H9 (cell line): Measurements from ENCODE around the gene CD300C. TPM values are rescaled to one million over a fixed set of nuclear protein-coding genes. Genes with fewer than 3 reads are reported as not detected.

Experiments used
- DNase-seq: peaks from one replicate; pipeline ENCODE4 v3.0.0-alpha.2; 2017
- H2AFZ ChIP-seq: one replicate; pipeline ENCODE4 v1.6.1; 2013; ENCODE audit warnings: mild to moderate bottlenecking, low read length, control low read depth, moderate library complexity
- H2AK5ac ChIP-seq: 2 replicates; pipeline ENCODE4 v1.6.1; 2013; ENCODE audit warnings: low read length, control low read depth, mixed read lengths; ENCODE audit not compliant: insufficient read length
- H2BK120ac ChIP-seq: one replicate; pipeline ENCODE4 v1.6.1; 2013; ENCODE audit warnings: low read depth, mild to moderate bottlenecking, low read length, control low read depth, inconsistent platforms; ENCODE audit not compliant: poor library complexity, severe bottlenecking
- H2BK12ac ChIP-seq: 2 replicates; pipeline ENCODE4 v1.6.1; 2013; ENCODE audit warnings: low read length, control low read depth, mixed read lengths, low read depth; ENCODE audit not compliant: insufficient read length
- H2BK15ac ChIP-seq: 2 replicates; pipeline ENCODE4 v1.6.1; 2013; ENCODE audit warnings: low read depth, low read length, control low read depth
- H2BK20ac ChIP-seq: one replicate; pipeline ENCODE4 v1.6.1; 2013; ENCODE audit warnings: low read depth, mild to moderate bottlenecking, low read length, control low read depth, inconsistent platforms; ENCODE audit not compliant: poor library complexity, severe bottlenecking
- H2BK5ac ChIP-seq: 2 replicates; pipeline ENCODE4 v1.6.1; 2013; ENCODE audit warnings: low read length, control low read depth, mixed read lengths; ENCODE audit not compliant: insufficient read length
- H3K14ac ChIP-seq: 2 replicates; pipeline ENCODE4 v1.6.1; 2013; ENCODE audit warnings: low read length, control low read depth; ENCODE audit not compliant: insufficient read depth
- H3K18ac ChIP-seq: 2 replicates; pipeline ENCODE4 v1.6.1; 2013; ENCODE audit warnings: low read depth, mild to moderate bottlenecking, mixed read lengths, low read length, control low read depth; ENCODE audit not compliant: insufficient read length
- H3K23ac ChIP-seq: 2 replicates; pipeline ENCODE4 v1.6.1; 2013; ENCODE audit warnings: low read length, control low read depth, mixed read lengths, low read depth; ENCODE audit not compliant: insufficient read length
- H3K23me2 ChIP-seq: 2 replicates; pipeline ENCODE4 v1.6.1; 2013; ENCODE audit warnings: low read depth, mild to moderate bottlenecking, mixed read lengths, low read length, control low read depth; ENCODE audit not compliant: insufficient read length, poor library complexity, severe bottlenecking
- H3K27ac ChIP-seq: 2 replicates; pipeline ENCODE4 v1.5.1; 2013; ENCODE audit warnings: low read length, control low read depth, mixed read lengths, low read depth; ENCODE audit not compliant: insufficient read length
- H3K27me3 ChIP-seq: 2 replicates; pipeline ENCODE4 v1.6.1; 2013; ENCODE audit warnings: low read length, control low read depth, inconsistent platforms; ENCODE audit not compliant: insufficient read depth
- H3K4ac ChIP-seq: 2 replicates; pipeline ENCODE4 v1.6.1; 2013; ENCODE audit warnings: low read depth, mild to moderate bottlenecking, control low read depth, inconsistent platforms, low read length, moderate library complexity
- H3K4me1 ChIP-seq: 2 replicates; pipeline ENCODE4 v1.6.1; 2013; ENCODE audit warnings: low read length, control low read depth, inconsistent platforms; ENCODE audit not compliant: insufficient read depth
- H3K4me2 ChIP-seq: 2 replicates; pipeline ENCODE4 v1.6.1; 2013; ENCODE audit warnings: low read length, control low read depth, mixed read lengths; ENCODE audit not compliant: insufficient read length, insufficient read depth
- H3K56ac ChIP-seq: 2 replicates; pipeline ENCODE4 v1.6.1; 2013; ENCODE audit warnings: low read depth, mild to moderate bottlenecking, mixed read lengths, low read length, control low read depth; ENCODE audit not compliant: insufficient read length
- H3K79me1 ChIP-seq: 2 replicates; pipeline ENCODE4 v1.6.1; 2013; ENCODE audit warnings: low read depth, mild to moderate bottlenecking, moderate library complexity, low read length, control low read depth, inconsistent platforms; ENCODE audit not compliant: insufficient read depth, poor library complexity, severe bottlenecking
- H3K79me2 ChIP-seq: 2 replicates; pipeline ENCODE4 v1.6.1; 2013; ENCODE audit warnings: low read length, control low read depth, inconsistent platforms; ENCODE audit not compliant: insufficient read depth
- H3K9ac ChIP-seq: 2 replicates; pipeline ENCODE4 v1.6.1; 2013; ENCODE audit warnings: low read length, control low read depth, mixed read lengths; ENCODE audit not compliant: insufficient read length; ENCODE audit errors: extremely low read depth
- H3K9me3 ChIP-seq: one replicate; pipeline ENCODE4 v1.6.1; 2013; ENCODE audit warnings: low read depth, low read length, inconsistent platforms; ENCODE audit not compliant: control insufficient read depth
- H3T11ph ChIP-seq: one replicate; pipeline ENCODE4 v1.6.1; 2013; ENCODE audit warnings: mild to moderate bottlenecking, low read length, control low read depth, inconsistent platforms
- H4K20me1 ChIP-seq: one replicate; pipeline ENCODE4 v1.6.1; 2013; ENCODE audit not compliant: control insufficient read depth, insufficient read length, insufficient read depth
- H4K5ac ChIP-seq: 2 replicates; pipeline ENCODE4 v1.6.1; 2013; ENCODE audit warnings: low read depth, mild to moderate bottlenecking, mixed read lengths, low read length, control low read depth; ENCODE audit not compliant: insufficient read length
- H4K8ac ChIP-seq: replicated peaks from 2 replicates; pipeline ENCODE4 v1.6.1; 2013; ENCODE audit warnings: low read length, control low read depth, mixed read lengths, low read depth; ENCODE audit not compliant: insufficient read length
- H4K91ac ChIP-seq: 2 replicates; pipeline ENCODE4 v1.6.1; 2013; ENCODE audit warnings: low read depth, mild to moderate bottlenecking, moderate library complexity, mixed read lengths, low read length, control low read depth; ENCODE audit not compliant: insufficient read length
- H3K27ac Mint-ChIP-seq, 3 experiments: 2 replicates in 2 of 3; 3 replicates in 1 of 3; pipeline ENCODE4 v1.8.0; 2020 to 2021; ENCODE audit warnings: mixed read lengths in 3 of 3, mild to moderate bottlenecking in 1 of 3, moderate library complexity in 1 of 3
- H3K27me3 Mint-ChIP-seq: 2 replicates; pipeline ENCODE4 v1.8.0; 2021; ENCODE audit warnings: low read depth, mild to moderate bottlenecking, moderate library complexity, mixed read lengths
- H3K36me3 Mint-ChIP-seq, 3 experiments: 2 replicates in 2 of 3; 3 replicates in 1 of 3; pipeline ENCODE4 v1.8.0; 2020 to 2021; ENCODE audit warnings: low read depth in 3 of 3, mixed read lengths in 3 of 3; ENCODE audit not compliant: insufficient read depth in 1 of 3
- H3K4me1 Mint-ChIP-seq, 2 experiments: 2 replicates each; pipeline ENCODE4 v1.8.0; 2020; ENCODE audit warnings: mixed read lengths in 2 of 2
- H3K4me3 Mint-ChIP-seq, 2 experiments: 2 replicates in 1 of 2; 3 replicates in 1 of 2; pipeline ENCODE4 v1.8.0; 2020 to 2021; ENCODE audit warnings: mild to moderate bottlenecking in 2 of 2, mixed read lengths in 2 of 2, moderate library complexity in 1 of 2
- H3K9me3 Mint-ChIP-seq, 2 experiments: 2 replicates in 1 of 2; 3 replicates in 1 of 2; pipeline ENCODE4 v1.8.0; 2020; ENCODE audit warnings: mild to moderate bottlenecking in 2 of 2, mixed read lengths in 2 of 2, moderate library complexity in 1 of 2
- WGBS: extraction: QIAGEN DNeasy Blood & Tissue Kit; methylation state at CpG from one replicate; pipeline ENCODE4 v1.1.7; 2013; ENCODE audit warnings: missing lambda C conversion rate, low lambda C conversion rate, mixed read lengths; ENCODE audit not compliant: insufficient read length; ENCODE audit errors: extremely low coverage; 5-methylcytosine and 5-hydroxymethylcytosine counted together
- total RNA-seq: library from RNA; stranded (reverse); gene quantifications from 2 replicates; pipeline ENCODE4 v1.2.1, GENCODE V29; 2021
- TF ChIP-seq, protein P1 (sequence below): fragments of 200-600 bp; sonication (generic); conservative IDR thresholded peaks from 3 replicates; pipeline ENCODE4 v1.8.0; 2021; ENCODE audit warnings: antibody characterized with exemption, mild to moderate bottlenecking

CD300C gene
- total RNA-seq, 1 experiment from 2014 or later = not detected

DNA sequence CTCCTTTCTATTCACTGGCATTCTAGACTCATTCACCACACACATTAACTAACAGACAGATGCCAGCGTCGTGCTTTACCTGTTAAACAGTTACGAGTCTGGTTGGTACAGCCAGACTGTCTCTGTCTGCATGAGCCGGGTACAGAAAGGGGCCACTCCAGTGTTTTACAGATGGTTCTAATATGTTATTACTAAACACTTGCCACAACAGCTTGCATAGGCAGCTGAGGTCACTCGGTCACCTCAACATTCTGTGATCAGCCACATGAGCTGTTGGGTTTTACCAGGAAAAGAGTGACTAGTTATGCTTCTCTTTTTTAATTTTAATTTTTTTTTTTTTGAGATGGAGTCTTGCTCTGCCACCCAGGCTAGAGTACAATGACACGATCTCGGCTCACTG is 54.3 kb downstream of the CD300C start:
- peak; percentile 14 for DNase-seq
- no peak overlapping the region for H2BK20ac ChIP-seq
- Mint-ChIP-seq H3K27me3 (peaks cover 22% of the 10 kb centered on the region), H3K36me3 (peaks cover 0 to 9% (median 3%) of the 10 kb centered on the region in 3 experiments; a peak in 3 of 7 replicates), H3K4me1 (peaks cover 2 to 7% of the 10 kb centered on the region in 2 experiments), H3K4me3 (no peak overlapping the region), H3K27ac (no peak overlapping the region), H3K9me3 (peaks cover 15% of the 10 kb centered on the region in 2 experiments)
- H3K23me2 ChIP-seq = no peaks in the 10 kb centered on the region
- no peaks in the 10 kb centered on the region for H3K27me3 ChIP-seq
- no peaks in the 10 kb centered on the region for H4K20me1 ChIP-seq
- H2AFZ ChIP-seq = no peak overlapping the region
- no peaks in the 10 kb centered on the region for H3K79me2 ChIP-seq
- H3K14ac ChIP-seq = no peak overlapping the region
- no peak overlapping the region for H3K4me2 ChIP-seq
- H3T11ph ChIP-seq = no peak overlapping the region
- H4K5ac ChIP-seq = no peak overlapping the region
- no peak overlapping the region for H2BK5ac ChIP-seq
- no CpG with 5 or more reads among the region's 7 CpGs for WGBS
- no peak overlapping the region for H3K18ac ChIP-seq
- H3K4me1 ChIP-seq = no peaks in the 10 kb centered on the region
- TF ChIP-seq, protein P1, sequence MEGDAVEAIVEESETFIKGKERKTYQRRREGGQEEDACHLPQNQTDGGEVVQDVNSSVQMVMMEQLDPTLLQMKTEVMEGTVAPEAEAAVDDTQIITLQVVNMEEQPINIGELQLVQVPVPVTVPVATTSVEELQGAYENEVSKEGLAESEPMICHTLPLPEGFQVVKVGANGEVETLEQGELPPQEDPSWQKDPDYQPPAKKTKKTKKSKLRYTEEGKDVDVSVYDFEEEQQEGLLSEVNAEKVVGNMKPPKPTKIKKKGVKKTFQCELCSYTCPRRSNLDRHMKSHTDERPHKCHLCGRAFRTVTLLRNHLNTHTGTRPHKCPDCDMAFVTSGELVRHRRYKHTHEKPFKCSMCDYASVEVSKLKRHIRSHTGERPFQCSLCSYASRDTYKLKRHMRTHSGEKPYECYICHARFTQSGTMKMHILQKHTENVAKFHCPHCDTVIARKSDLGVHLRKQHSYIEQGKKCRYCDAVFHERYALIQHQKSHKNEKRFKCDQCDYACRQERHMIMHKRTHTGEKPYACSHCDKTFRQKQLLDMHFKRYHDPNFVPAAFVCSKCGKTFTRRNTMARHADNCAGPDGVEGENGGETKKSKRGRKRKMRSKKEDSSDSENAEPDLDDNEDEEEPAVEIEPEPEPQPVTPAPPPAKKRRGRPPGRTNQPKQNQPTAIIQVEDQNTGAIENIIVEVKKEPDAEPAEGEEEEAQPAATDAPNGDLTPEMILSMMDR = no peak
- no peak overlapping the region for H4K91ac ChIP-seq
- H3K9ac ChIP-seq = no peak overlapping the region
- no peak overlapping the region for H3K27ac ChIP-seq
- no peaks in the 10 kb centered on the region for H3K9me3 ChIP-seq
- no peak overlapping the region for H2BK120ac ChIP-seq
- H3K79me1 ChIP-seq = no peaks in the 10 kb centered on the region
- H2BK12ac ChIP-seq = no peak overlapping the region
- no peak overlapping the region for H3K56ac ChIP-seq
- no peak overlapping the region for H4K8ac ChIP-seq
- H3K4ac ChIP-seq = no peak overlapping the region
- H2BK15ac ChIP-seq = no peak overlapping the region
- H2AK5ac ChIP-seq = no peak overlapping the region
- no peak overlapping the region for H3K23ac ChIP-seq

Other genes with a start within 250 kb of the CD300C start
- 0.13 and 0.18 TPM in 2 replicates for gene KIF19, start 219.9 kb downstream of the CD300C start, total RNA-seq
- 0.31 and 0.33 TPM in 2 replicates for gene BTBD17, start 184.2 kb downstream of the CD300C start, total RNA-seq
- 0.33 TPM in 1 of 2 replicates, not detected in the other for gene GPR142, start 178.6 kb downstream of the CD300C start, total RNA-seq
- gene GPRC5C, start 114.0 kb downstream of the CD300C start, total RNA-seq = 15.2 and 15.5 TPM in 2 replicates
- gene CD300A, start 79.5 kb downstream of the CD300C start, total RNA-seq = not detected in 2 replicates
- not detected in 2 replicates for gene CD300LB, start 14.6 kb downstream of the CD300C start, total RNA-seq
- gene CD300H, start 21.4 kb upstream of the CD300C start, total RNA-seq = not detected in 2 replicates
- gene CD300LD, start 46.2 kb upstream of the CD300C start, total RNA-seq = not detected in 2 replicates
- gene CD300E, start 77.6 kb upstream of the CD300C start, total RNA-seq = not detected in 2 replicates
- gene CD300LF, start 166.8 kb upstream of the CD300C start, total RNA-seq = not detected in 2 replicates
- gene RAB37, start 191.1 kb upstream of the CD300C start, total RNA-seq = 2.5 and 3.6 TPM in 2 replicates
- gene NHERF1, start 202.5 kb upstream of the CD300C start, total RNA-seq = 74.4 and 78.7 TPM in 2 replicates
- 53.5 and 63.5 TPM in 2 replicates for gene NAT9, start 230.2 kb upstream of the CD300C start, total RNA-seq